NCI-H1417 (cell line): ENCODE results near the gene SYNPO2L.
A peak's percentile ranks its signal among the peaks of the same experiment; 100 is the strongest.
"Not testable (repeated sequence)": the region's sequence is repeated elsewhere in the genome, so short reads cannot be mapped to it uniquely, and the experiment has no call there.

ENCODE experiments used
- DNase-seq, 3 experiments: peaks; one replicate each; lab custom pipeline; 2025; lab: John Stamatoyannopoulos, UW

Gene SYNPO2L

GRCh38 chr10:73620974-73621373, 34.9 kb downstream of the SYNPO2L start:
- DNase-seq, result not testable (repeated sequence)

DNA sequence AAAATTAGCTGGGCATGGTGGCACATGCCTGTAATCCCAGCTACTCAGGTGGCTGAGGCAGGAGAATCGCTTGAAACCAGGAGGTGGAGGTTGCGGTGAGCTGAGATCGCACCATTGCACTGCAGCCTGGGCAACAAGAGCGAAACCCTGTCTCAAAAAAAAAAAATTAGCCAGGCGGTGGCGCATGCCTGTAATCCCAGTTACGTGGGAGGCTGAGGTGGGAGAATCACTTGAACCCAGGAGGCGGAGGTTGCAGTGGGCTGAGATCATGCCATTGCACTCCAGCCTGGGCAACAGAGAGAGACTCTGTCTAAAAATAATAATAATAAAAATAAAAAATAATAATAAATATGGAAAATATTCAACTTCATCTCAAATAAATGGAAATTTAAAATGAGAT, 38.7 kb downstream of the SYNPO2L start:
- not testable (repeated sequence) for DNase-seq

DNA sequence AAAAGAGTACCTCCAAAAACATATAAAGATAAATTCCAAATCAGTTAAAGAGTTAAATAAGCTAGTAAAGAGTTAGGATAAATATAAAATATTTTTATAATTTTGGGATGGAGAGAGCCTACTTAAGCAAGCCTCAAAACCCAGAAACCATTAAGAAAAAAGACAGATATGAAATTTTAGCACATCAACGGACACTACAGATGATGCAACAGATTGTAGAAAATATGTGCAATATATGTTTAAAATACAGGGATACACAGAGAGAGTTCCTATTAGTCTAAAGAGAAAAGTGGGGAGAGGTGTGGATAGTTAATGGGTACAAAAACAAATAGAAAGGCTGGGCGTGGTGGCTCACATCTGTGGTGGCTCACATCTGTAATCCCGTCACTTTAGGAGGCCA, 41.1 kb downstream of the SYNPO2L start:
- DNase-seq, result no peak

DNA sequence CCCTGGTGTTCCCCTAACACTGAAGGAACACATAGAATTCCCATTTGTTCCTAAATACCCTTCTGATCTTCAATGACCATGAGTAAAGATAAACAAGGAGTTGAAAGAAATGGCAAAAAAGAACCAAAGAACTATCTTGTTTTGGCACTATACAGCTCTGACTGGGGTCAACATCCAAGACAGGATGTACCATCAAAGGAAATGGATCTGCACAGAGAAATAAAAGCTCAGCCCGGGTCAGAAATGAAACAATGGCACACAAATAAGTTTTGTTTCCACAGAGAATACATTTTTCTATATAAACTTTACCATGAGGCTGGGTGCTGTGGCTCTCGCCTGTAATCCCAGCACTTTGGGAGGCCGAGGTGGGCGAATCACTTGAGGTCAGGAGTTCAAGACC, 46.7 kb downstream of the SYNPO2L start:
- no peak for DNase-seq

DNA sequence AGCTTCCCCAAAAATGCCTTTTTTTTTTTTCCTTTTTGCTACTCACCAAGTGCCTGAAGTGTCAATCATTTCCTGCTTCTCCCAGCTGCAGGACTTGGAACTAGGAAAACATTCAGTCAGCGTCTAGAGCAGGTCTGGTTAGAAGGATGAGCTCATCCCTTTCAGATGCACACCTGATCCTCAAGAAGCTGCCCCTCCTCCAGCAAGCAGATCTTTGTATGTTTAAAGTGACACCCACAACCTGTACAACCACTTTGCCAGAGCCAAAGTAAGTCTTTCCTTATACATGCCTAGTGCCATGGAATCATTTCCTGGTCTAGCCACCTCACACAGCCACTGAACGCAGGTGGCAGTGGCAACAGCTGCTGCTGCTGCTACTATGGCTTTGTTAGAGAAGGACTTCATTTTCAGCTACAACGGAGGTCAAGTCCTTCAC, 54.3 kb downstream of the SYNPO2L start:
- peak; percentile 26 to 51 (median 28) for DNase-seq

DNA sequence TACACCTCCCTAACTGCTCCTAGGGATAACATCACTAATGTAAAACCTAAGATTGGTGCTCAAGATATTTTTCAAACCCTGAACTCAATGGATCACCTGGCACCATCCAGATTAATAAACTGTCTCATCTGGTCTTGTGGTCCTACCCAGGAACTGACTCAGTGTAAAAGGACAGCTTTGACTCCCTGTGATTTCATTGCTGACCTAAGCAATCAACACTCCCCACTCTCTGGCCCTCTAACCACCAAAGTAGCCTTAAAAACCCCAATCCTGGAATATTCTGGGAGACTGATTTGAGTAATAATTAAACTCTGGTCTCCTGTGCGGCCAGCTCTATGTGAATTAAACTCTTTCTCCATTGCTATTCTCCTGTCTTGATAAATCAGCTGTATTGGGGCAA, 58.5 kb downstream of the SYNPO2L start:
- no peak for DNase-seq
